Endothelial cell (in vitro differentiated cells): ENCODE data around the gene MED12L. TPM values are rescaled to one million over a fixed set of nuclear protein-coding genes. Genes with fewer than 3 reads are reported as not detected.

ENCODE experiments used
- DNase-seq: peaks from one replicate; pipeline ENCODE4 v3.0.0; 2021; ENCODE audit warnings: low spot score
- H3K27ac Mint-ChIP-seq: one replicate; pipeline ENCODE4 v1.8.0; 2021; ENCODE audit warnings: mixed read lengths, inconsistent platforms; ENCODE audit not compliant: unreplicated experiment
- H3K27me3 Mint-ChIP-seq: one replicate; pipeline ENCODE4 v1.8.0; 2021; ENCODE audit warnings: mild to moderate bottlenecking, moderate library complexity, mixed read lengths, inconsistent platforms; ENCODE audit not compliant: unreplicated experiment
- H3K36me3 Mint-ChIP-seq: one replicate; pipeline ENCODE4 v1.8.0; 2021; ENCODE audit warnings: mild to moderate bottlenecking, low read depth, mixed read lengths, inconsistent platforms; ENCODE audit not compliant: unreplicated experiment
- H3K4me1 Mint-ChIP-seq: one replicate; pipeline ENCODE4 v1.8.0; 2021; ENCODE audit warnings: mild to moderate bottlenecking, mixed read lengths, inconsistent platforms; ENCODE audit not compliant: unreplicated experiment
- H3K4me3 Mint-ChIP-seq: one replicate; pipeline ENCODE4 v1.8.0; 2021; ENCODE audit warnings: mild to moderate bottlenecking, mixed read lengths, inconsistent platforms; ENCODE audit not compliant: unreplicated experiment
- H3K9me3 Mint-ChIP-seq: one replicate; pipeline ENCODE4 v1.8.0; 2021; ENCODE audit warnings: mixed read lengths, inconsistent platforms; ENCODE audit not compliant: unreplicated experiment
- total RNA-seq: library from RNA; stranded (reverse); fragmentation: NEBNext Ultra II Directional; extraction: Animal tissue kit (Norgen Biotek cat#: 25700); gene quantifications from one replicate; pipeline ENCODE4 v1.2.1, GENCODE V29; 2021; ENCODE audit not compliant: unreplicated experiment
- TF ChIP-seq, protein P1 (sequence below): fragments of 200-600 bp; sonication (generic); IDR thresholded peaks from one replicate; pipeline ENCODE4 v1.5.0; 2021; ENCODE audit warnings: antibody characterized with exemption; ENCODE audit not compliant: unreplicated experiment

Gene MED12L
- total RNA-seq, 1 donor from 2014 or later: 4.4 TPM

DNA sequence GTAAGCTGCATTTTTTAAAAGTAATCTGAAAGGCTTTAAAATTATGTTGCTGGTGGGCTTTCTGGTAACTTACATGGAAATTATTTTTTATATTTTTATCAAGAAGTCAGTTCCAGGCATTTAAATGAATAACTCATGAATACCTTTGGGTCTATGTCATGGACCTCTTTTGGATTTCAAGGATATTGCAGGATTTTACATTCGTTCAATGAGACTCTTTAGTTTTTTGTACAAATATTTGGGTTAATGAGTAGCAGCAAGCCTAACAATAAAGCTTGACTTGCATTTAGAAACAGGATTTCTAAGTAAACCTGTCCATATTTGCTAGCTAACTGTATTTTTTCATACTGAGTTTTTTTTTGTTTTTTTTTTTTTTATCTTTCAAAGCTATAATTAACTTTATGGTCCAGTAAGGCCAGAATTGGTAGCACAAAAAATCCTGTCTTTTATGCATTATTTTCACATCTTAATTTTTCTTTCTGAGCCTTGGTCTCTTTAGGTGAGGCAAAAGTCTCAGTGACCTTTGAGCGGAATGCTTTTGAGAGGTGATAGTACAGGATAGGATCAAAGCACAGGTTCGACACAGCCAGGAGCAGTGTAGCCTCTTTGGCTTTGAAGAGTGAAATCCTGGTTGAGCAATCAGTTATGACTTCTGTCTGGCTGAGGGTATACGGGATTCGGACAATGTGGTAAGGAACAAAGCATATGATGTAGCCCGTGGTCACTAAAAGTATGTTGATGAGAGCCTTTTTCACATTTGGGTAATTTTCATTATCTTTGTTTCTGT, 112.7 kb downstream of the MED12L start:
- TF ChIP-seq, protein P1, sequence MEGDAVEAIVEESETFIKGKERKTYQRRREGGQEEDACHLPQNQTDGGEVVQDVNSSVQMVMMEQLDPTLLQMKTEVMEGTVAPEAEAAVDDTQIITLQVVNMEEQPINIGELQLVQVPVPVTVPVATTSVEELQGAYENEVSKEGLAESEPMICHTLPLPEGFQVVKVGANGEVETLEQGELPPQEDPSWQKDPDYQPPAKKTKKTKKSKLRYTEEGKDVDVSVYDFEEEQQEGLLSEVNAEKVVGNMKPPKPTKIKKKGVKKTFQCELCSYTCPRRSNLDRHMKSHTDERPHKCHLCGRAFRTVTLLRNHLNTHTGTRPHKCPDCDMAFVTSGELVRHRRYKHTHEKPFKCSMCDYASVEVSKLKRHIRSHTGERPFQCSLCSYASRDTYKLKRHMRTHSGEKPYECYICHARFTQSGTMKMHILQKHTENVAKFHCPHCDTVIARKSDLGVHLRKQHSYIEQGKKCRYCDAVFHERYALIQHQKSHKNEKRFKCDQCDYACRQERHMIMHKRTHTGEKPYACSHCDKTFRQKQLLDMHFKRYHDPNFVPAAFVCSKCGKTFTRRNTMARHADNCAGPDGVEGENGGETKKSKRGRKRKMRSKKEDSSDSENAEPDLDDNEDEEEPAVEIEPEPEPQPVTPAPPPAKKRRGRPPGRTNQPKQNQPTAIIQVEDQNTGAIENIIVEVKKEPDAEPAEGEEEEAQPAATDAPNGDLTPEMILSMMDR: no peak
- Mint-ChIP-seq H3K36me3 (no peaks in the 10 kb centered on the region), H3K27ac (no peak overlapping the region), H3K27me3 (no peaks in the 10 kb centered on the region), H3K4me1 (no peaks in the 10 kb centered on the region), H3K9me3 (no peaks in the 10 kb centered on the region), H3K4me3 (no peak overlapping the region)
- DNase-seq: no peak

DNA sequence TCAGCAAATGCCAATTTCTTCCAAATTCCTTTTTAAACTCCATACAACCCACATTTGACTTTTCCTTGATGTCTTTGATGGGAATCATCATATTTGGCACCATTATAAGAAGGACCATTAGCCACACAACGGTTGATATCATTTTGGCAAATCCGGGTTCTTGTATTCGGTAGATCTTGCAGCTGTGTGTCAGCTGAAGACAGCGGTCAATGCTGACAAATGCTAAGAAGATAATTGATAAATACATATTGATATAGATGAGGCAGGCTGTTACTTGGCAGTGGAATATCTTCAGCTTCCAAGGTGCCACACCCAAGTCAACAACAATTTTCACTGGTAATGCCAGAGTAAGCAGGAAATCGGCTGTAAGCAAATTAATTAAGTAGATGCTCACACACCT, 113.4 kb downstream of the MED12L start:
- Mint-ChIP-seq H3K4me1 (no peaks in the 10 kb centered on the region), H3K9me3 (no peaks in the 10 kb centered on the region), H3K27me3 (no peaks in the 10 kb centered on the region), H3K4me3 (no peak overlapping the region), H3K36me3 (no peaks in the 10 kb centered on the region), H3K27ac (no peak overlapping the region)
- DNase-seq: no peak
- TF ChIP-seq, protein P1: no peak

DNA sequence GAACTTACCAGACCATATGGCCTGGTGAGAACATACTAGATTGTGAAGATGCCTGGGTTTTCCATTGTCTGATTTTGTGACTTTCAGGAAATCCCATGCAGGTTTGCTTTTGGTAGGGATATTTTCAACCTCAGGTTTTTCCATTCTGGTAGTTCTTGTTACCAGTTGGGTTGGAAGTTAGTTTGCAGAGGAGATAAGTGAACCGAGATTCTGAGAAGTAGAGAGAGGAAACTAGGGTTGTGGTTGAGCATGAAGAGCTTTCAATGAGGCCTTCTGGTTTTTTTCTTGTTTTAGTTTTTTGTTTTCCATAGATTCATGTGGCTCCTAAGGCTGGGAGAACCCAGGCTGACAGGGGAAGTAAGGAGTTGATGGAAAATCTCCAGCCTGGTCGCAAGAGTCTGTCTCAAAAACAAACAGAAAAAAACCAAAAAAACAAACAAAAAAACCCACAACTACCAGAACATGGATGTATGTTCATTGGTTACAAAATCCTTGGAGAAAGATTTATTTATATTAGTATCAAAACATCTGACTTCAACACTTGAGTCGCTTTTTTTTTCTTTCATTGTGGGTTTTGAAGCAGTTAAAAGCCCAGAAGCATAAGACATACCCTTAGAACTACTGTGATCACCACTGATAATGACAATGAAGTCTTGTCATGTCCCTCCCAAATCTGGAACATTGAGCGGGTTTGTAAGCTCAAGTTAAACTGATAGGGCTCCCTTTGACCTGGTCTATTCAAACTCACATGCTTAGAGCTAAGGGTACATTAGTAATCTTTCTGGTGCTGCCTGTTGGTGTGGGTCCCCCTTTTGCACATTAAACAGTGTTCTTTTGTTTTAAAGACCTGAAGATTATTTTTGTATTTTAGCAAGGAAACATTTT, 114.3 kb downstream of the MED12L start:
- H3K27ac Mint-ChIP-seq: no peak overlapping the region
- H3K9me3 Mint-ChIP-seq: no peaks in the 10 kb centered on the region
- no peaks in the 10 kb centered on the region for H3K4me1 Mint-ChIP-seq
- TF ChIP-seq, protein P1: no peak
- H3K27me3 Mint-ChIP-seq: no peaks in the 10 kb centered on the region
- H3K4me3 Mint-ChIP-seq: no peak overlapping the region
- H3K36me3 Mint-ChIP-seq: no peaks in the 10 kb centered on the region
- no peak for DNase-seq

DNA sequence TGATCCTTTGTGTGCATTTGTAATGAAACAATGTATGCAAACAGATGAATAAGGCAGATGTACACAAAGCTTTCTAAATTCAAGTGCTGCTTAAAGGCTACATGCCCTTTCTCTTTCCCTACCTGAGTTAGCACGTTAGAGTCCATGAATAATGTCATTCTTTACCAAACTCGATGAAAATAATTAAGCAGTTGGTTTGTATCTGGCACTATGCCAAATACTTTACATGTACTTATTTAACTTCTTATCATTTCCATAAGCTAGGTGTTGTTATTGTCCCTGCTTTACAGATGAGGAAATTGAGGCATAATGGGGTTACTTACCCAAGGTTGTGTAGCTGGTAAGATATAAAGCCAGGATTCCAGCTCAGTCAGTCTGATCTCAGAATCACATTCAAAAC, 115.1 kb downstream of the MED12L start:
- H3K27ac Mint-ChIP-seq: no peak overlapping the region
- H3K9me3 Mint-ChIP-seq: no peaks in the 10 kb centered on the region
- H3K36me3 Mint-ChIP-seq: no peaks in the 10 kb centered on the region
- no peaks in the 10 kb centered on the region for H3K4me1 Mint-ChIP-seq
- no peak overlapping the region for H3K4me3 Mint-ChIP-seq
- TF ChIP-seq, protein P1: no peak
- H3K27me3 Mint-ChIP-seq: no peaks in the 10 kb centered on the region
- DNase-seq: no peak
